ENCODE data around the gene AMMECR1.

GRCh38 chrX:110286106-110286505, 31.8 kb downstream of the AMMECR1 start:
- TF ChIP-seq CTCF (IDR thresholded peaks at IDR 0.05), result no peak
- no peak for TF ChIP-seq POLR2A (IDR thresholded peaks at IDR 0.05)
